Stimulated activated CD8-positive, alpha-beta memory T cell treated with anti-CD3 and anti-CD28 coated beads, Interleukin-2, amount 100 ng/mL, for 1 hour (primary cell): Measurements from ENCODE around the gene ARHGAP24.
"Not testable (repeated sequence)": the region's sequence is repeated elsewhere in the genome, so short reads cannot be mapped to it uniquely, and the experiment has no call there.

Source experiments
- DNase-seq, 2 donors: peaks; one replicate each; pipeline ENCODE4 v3.0.0-alpha.2; 2020; ENCODE audit warnings: low read depth in 2 of 2

ARHGAP24 gene

DNA sequence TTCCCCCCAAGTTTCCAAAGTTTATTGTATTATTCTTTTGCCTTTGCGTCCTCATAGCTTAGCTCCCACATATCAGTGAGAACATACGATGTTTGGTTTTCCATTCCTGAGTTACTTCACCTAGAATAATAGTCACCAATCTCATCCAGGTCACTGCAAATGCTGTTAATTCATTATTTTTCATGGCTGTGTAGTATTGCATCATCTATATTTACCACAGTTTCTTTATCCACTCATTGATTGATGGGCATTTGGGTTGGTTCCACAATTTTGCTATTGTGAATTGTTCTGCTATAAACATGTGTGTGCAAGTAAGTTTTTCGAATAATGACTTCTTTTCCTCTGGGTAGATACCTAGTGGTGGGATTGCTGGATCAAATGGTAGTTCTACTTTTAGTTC is 43.6 kb downstream of the ARHGAP24 start:
- not testable (repeated sequence) for DNase-seq

DNA sequence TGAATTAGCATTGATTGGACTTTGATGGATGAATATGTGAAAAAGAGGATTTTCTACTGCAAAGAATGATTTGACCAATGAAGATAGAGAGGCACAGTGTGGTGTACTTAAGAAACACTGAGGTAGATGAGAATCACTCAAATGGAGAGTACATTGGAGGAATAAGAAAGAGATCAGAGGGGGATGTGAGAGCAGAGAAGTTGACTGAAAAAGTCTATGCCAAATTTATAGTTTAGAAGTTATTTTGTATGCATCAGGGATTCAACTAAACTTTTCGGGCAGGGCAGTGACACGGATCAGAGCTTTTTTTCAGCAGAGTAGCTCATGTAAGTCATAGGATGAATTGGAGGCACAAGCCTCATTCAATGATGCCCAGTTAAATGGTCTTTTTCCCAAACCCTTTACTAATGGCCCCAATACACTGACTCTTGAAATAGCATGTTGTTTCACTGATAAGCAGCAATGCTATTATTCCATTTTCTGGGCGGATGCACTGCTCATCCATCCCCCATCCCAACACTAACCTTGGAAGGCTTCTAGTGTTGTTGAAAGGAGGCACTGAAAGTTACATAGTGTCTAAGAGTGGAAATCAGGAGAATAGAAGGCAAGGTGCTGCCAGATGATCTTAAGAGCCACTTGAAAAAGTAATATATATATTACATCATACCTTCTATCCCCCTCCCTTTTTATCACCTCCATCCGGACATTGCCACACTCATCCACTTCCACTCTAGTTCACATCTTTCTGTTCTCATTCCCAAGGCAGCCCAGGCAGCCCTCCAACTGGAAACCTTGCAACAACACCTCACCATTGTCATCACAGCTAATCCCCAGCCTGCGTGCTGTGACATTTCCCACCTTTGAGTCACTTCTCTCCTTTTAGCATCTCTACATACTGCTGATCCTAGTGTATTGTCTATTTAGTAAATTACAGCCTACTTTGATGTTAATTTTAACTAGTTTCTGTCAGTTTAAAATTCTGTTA is 46.1 kb downstream of the ARHGAP24 start:
- DNase-seq = no peak

DNA sequence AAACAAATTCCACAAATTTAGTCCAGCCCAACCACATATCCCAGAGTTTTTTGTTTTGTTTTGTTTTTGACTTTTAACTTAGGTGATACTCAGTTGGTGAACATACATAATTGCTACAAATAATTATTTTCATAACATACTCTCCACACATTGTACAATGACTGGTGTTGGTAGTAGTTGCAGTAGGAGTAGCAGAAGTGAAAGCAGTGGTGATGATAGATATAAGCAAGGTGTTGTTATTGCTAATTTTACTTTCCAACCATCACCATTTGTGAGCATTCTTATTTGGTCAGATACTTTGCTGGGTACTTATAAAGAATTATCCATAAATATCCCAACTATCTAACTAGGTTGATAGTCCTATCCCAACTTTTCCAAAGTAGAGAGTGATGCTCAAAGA is 47.3 kb downstream of the ARHGAP24 start:
- DNase-seq = no peak

DNA sequence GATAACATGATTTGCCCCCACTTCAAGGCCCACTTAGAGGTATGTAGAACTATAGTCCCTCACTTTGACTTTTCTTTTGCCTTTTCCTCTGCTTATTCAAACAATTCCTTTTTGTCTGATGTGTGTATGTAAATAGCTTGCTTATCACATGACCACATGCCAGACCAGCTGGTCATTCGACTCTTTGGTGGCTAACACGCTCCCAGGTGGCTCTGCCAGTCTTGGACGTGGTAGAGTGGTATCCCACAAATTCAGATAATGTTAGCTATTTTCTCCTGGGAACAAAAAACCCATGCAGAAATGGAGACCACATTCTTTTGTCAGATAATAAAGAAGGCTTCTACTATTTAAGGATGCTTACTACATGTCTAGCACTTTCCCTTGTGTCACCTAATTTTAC is 47.9 kb downstream of the ARHGAP24 start:
- DNase-seq = no peak

DNA sequence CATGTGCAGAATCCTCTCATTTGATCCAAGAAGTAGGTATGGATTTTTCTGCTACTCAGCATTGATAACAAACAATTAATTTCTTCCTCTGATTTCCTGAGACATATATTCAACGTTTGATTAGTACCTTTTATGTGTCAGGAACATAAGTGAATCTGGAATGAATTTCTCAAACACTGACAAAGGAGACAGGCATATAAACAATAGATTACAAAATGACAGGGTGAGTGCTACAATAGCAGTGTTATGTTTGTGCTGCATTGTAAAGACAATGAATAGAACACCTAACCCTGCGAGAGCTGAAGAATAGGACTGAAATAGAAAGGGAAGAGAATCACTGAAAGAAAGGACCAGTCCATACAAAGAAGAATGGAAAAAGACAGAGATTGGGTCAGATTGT is 52.9 kb downstream of the ARHGAP24 start:
- no peak for DNase-seq

DNA sequence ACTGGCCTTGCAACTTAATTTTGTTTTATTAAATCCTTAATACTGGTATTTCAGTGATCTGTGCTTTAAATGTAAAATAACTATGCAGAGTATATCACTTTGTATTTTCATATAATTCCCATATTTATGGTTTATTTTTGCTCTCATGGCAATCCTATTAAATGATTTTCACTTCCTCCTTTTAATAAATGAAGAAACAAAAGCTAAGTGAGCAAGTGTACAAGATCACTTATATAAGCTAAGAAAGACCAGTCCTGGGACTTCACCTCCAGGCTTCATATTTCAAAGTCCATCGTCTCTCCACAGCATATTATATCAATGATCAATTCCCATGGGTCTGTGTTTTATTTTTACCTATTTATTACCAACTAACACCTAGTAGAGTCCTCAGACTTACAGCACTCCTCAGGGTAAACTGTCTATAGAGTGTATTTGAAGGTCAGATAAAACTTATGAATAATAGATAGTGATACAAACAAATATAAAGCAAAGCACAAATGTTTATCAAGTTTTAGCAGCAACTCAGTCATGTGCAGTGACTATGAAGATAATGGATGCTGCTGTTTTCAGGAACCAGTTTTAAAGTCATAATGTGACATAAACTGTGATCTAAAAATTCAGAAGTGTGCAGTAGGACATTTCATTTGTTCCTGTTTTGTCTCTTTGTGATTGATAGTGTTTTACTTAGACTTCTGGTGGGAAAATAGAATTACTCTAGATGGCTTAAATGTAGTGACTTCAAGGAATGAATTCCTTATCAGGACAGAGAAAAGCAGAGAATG is 56.8 kb downstream of the ARHGAP24 start:
- no peak for DNase-seq

DNA sequence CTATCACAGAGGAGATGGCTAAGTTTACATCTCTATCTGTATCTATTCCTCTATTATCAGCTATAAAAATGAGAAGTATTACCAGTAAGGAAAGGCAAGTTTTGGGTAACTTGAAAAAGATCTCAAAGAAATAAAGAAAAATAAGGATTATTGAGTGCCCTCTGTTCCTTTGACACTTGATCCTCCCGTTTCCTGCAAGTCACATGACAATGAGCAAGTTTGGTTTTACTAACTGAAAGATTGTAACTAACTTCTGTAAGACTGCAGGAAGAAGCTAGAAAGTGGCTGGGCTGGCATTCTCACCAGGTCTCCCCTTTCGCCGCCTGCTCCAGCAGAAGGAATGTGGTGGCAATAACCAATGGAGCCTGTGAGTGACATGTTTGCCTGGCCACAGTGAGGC is 59.2 kb downstream of the ARHGAP24 start:
- no peak for DNase-seq

DNA sequence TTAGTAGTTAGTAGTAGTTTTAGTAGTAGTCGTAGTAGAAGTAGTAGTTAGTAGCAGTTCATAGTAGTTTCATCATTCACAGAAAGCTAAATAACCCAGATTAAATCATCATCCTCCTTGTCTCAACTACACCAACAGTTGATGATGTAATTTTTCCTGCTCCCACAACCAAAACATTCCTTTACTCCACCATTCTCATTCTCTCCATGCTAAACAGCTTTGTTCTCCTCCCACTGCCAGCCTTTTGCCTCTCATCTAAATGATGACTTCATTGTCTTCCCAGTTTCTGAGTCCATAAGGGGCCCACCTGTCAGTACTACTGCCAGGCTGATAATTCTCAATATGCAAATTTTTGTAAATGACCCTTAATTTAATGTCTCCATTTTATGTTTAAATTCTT is 68.9 kb downstream of the ARHGAP24 start:
- no peak for DNase-seq

DNA sequence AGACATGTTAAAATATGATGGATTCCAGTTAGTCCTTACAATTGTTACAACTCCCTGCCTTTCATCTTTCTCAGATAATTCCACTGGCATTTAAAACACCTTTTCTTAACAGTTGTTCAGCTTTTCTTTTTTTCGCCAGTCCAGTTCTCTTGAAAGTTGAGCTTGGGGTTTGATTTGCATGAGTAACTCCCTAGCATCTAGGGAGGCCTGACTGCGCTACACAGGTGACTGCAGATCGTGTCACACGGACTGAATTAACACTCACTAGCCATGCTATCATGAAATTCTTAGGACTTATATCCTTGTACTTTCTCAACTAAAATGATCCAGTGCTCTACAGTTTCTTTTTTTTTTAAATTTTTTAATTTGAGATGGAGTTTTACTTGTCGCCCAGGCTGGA is 69.8 kb downstream of the ARHGAP24 start:
- no peak for DNase-seq

DNA sequence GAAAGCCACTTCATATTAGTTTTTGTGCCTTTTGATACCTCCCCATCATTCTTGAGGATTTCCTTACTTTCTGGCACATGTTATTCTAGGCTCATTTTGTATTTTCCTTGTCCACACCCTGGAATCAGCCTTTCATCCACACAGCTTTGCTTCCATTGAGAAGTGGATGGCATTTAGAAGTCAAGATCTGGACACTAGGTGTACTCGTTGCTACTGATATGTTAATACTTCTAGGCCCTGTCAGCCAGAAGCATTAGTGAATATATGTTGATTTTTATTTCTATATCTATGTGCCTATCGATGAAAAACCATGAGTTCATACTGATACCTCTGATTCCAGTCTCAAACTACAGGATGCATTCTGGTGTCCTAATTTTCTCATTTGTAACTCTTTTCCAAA is 73.2 kb downstream of the ARHGAP24 start:
- no peak for DNase-seq

DNA sequence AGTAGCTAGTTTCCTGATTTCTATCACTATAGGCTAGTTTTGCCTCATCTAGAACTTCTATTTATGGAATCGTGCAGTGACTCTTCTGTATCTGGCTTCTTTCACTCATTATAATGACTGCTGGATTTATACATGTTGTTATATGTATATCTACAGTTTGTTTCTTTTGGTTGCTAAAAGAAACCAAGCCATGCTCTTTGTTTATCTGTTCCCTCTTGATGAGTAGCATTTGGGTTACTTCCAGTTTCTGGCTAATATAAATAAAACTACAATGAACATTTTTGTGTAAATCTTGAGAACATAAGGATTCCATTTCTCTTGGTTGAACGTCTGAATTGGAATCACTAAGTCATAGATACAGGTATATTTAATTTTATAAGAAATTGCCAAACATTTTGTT is 73.9 kb downstream of the ARHGAP24 start:
- no peak for DNase-seq

DNA sequence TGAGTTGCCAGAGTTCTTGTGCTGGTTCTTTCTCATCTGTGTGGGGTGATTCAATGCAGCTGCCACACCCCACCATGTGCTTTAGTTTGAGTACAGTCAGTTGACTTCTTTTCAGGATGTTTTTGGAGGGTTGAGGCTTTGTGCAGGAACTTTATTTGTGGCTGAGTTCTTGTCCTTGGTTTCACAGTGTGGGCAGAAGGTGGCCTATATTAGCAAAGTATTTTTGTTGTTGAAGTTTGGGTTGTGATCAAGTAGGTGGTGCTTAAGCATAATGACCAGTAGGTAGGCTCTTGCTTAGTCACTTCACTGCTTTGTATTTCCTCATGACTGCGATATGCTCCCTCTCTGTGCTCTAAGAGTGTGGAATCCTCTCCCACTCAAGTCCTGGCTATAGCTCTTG is 80.3 kb downstream of the ARHGAP24 start:
- DNase-seq = no peak

DNA sequence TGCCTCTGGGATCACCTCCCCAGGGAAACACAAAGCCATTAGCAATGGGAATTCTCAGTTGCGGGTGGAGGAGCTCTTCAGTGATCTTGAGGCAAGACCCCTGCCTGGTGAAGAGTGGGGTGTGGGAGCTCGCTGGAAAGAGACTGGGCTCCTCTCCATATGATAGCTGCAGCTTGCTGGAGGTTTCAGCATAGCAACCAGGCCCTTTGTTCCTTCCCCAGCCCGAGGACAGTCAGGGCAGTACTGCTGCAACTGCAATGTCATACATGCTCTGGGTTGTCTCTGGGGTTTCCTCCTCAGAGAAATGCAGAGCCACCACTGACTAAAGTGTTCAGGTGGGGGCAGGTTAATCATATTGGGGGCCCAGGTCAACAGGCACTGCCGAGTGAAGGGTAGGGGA is 81.3 kb downstream of the ARHGAP24 start:
- no peak for DNase-seq

DNA sequence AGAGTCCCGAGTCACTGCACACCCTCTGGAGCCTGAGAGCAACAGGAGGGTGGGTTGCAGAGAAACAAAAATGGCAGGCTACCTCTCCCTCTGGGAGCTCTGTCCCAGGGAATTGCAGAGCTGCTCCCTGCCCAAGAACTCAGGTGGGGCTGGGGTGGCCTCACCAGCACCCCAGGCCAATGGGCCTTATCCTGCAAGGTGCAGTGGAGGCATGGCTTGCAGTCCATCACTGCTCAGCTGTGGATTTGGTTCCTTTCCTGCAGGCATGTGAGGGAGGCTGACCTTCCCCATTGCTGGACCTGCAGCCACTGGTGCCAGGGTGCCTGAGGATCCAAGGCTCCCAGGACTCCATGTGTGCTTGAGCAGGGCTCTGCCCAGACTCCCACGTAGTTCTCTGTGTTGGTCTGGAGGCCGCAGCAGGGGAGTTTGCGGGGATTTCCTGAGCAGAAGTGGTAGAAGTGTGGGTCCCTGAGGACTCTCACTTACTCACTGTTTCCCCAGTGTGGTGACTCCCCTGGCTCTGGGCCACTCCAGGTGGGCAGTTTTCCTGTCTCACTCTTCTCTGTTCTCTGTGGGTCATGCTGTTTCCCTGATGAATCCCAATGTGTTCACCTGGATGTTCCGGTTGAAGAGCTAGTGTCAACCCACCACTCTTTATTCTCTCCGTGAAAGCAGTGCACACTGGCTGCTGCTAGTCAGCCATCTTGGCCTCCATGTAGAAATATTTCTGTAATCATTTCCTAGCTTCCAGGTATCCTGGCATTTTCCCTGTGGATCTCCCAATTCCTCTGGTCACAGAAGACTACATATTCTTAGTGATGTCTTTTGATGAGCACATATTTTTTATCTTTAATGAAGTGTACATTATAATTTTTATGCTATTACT is 82.3 kb downstream of the ARHGAP24 start:
- DNase-seq = no peak

DNA sequence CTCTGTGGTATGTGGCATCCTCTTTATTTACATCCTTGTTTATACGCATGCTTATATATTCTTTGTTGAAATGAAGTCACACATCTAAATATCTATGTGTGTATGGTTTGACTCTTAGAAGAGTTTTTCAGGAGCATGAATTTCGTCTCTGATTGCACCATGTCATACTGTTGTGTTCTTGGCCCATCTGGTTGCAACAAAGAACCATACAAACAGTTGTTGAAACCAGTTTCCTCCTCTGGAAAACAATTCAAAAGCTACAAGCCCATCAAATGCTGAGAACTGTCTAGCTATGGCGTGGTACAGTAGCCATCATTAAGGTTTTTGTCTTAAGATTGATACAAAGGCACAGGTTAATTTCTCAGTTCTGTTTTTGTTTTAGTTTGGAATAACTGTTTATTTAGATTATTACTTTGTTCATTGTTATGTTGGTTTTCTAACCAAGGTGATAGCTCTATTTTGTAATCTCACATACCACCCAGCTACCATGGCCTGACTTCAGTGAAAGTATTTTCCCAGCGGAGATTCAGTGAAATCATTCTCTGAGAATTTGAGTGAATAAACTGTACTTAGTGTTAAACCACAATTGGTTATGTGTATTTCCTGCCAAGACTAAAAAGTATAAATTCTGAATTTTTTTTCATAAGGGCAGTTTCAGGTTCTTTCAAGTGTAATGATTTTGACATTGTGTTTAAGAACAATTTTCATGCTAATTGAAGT is 91.0 kb downstream of the ARHGAP24 start:
- no peak for DNase-seq

DNA sequence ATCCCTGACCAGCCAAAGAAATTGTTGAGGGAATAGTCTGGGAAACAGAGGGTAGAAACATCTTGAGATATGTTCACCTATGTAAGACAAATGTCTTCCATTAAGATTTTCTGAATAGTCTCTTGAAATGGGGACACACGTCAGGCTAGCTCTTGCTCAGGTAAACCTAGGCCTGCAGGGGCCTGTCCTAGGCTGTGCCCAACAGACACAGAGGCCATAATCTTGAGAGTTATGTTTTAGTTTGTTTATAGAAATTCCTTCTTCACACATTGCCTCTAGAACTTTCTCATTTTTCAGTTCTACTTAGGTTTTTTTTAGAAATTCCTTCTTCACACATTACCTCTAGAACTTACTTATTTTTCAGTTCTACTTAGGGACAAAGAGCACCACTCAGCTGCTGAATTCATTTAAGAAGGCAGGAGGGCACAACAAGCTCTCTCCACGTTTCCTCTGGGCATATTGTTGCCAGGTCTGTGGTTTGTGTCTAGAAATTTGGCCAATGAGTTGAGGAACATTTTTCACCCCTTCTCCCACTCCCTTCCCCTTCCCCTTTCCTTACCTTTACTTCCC is 94.9 kb downstream of the ARHGAP24 start:
- DNase-seq = no peak

DNA sequence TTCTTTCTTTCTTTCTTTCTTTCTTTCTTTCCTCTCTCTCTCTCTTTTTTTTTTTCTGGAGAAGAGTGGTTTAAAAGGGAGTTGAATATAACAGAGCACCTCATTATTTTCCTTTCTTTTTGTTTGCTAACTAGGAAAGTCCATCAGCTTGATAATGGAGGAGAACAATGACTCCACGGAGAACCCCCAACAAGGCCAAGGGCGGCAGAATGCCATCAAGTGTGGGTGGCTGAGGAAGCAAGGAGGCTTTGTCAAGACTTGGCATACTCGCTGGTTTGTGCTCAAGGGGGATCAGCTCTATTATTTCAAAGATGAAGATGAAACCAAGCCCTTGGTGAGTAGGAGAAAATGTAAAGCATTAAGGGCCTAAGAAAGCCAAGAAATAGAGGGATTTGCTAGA is 95.4 kb downstream of the ARHGAP24 start:
- no peak for DNase-seq

DNA sequence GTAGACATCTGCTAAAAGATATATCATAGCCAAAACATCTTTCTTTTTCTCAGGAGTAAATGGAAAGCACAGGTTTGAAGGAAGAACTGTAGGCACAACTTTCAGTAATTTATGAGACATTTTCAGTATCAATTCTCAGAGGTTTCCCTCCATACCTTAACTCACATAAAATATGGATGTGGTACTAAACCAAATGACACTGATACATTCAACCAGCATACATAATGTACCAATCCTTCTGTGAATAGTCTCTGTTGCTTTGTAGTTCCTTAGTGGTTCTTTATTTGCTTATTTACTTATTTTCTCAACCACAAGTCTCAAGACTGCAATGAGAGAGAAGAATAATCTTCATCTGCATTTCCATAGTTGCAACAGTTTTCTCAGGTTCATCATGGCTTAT is 96.1 kb downstream of the ARHGAP24 start:
- DNase-seq = no peak

DNA sequence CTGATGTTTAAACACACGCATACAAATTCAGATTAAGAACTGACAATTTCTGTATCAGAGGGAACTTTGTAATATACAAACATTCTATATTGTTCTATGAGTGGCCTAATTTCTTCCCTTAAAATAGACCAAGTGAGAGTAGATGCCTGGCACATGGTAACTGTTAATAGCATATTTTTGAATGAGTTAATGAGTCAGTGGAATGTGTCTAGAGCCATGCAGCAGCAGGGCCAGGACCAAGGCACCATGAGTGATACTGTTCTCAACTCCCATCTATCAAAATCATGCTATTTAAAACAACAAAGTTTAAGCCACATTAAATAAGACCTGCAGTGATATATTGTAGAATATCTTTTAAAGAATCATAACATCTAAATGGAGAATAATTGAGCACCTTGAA is 98.3 kb downstream of the ARHGAP24 start:
- DNase-seq = no peak

DNA sequence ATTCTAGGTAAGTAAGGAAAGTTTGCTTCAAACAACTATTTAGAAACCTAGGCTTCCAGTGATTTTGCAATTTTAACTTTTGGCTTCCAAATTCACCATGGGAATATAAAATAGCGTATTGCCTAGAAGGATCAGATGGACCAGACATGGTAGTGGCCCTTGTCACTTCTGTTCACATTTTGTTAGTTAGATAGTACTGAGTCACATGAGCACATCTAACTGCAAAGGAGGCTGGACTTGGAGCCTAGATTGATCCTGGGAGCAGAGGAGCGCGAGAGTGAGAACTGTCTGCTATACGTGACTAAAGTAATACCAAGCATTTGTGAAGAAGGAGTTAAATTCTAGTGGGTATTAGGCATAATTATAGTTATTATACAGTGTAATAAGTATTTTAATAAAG is 102.4 kb downstream of the ARHGAP24 start:
- no peak for DNase-seq

DNA sequence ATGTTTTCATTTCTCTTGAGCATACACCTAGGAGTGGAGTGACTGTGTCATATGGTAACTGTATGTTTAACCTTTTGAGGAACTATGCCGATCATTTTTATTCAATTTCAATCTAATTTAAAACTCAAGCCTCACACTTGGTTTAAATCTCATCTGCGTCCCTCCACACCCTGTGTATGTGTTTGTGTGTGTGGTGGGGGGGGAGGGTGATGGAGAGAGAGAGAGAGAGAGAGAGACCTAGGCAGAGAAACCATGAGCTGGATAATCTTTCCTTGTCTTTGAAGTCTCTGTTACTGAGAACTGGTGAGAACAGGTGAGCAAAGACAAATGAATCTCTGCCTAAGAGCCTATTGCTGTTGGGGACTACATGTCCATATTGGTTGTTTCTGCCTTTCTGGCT is 105.0 kb downstream of the ARHGAP24 start:
- no peak for DNase-seq
